HFFc6 (cell line): ENCODE results near the gene RHOBTB3. TPM values are rescaled to one million over a fixed set of nuclear protein-coding genes. Genes with fewer than 3 reads are reported as not detected.

Source experiments
- DNase-seq: peaks from one replicate; pipeline ENCODE4 v3.0.0-alpha.2; 2018
- H3K27ac Mint-ChIP-seq: 2 replicates; pipeline ENCODE4 v1.8.0; 2020; ENCODE audit warnings: mild to moderate bottlenecking, mixed read lengths
- H3K27me3 Mint-ChIP-seq: 2 replicates; pipeline ENCODE4 v1.8.0; 2021; ENCODE audit warnings: mild to moderate bottlenecking, moderate library complexity, mixed read lengths; ENCODE audit not compliant: insufficient read depth
- H3K36me3 Mint-ChIP-seq: 2 replicates; pipeline ENCODE4 v1.8.0; 2021; ENCODE audit warnings: low read depth, mixed read lengths
- H3K4me1 Mint-ChIP-seq: 2 replicates; pipeline ENCODE4 v1.8.0; 2020; ENCODE audit warnings: low read depth, mixed read lengths
- H3K4me3 Mint-ChIP-seq: 2 replicates; pipeline ENCODE4 v1.8.0; 2020; ENCODE audit warnings: mild to moderate bottlenecking, moderate library complexity, mixed read lengths
- H3K9me3 Mint-ChIP-seq: 2 replicates; pipeline ENCODE4 v1.8.0; 2020; ENCODE audit warnings: mild to moderate bottlenecking, mixed read lengths
- total RNA-seq, 6 experiments: library from RNA; stranded (reverse); fragmentation: NEBNext Ultra II Directional; extraction: Animal tissue kit (Norgen Biotek cat#: 25700); gene quantifications; 2 replicates in 1 of 6; 3 replicates in 5 of 6; pipeline ENCODE4 v1.2.3, GENCODE V29; 2021
- TF ChIP-seq, protein P1 (sequence below): fragments of 200-600 bp; sonication (generic); IDR thresholded peaks from 2 replicates; pipeline ENCODE4 v1.5.0; 2021; ENCODE audit warnings: antibody characterized with exemption, mild to moderate bottlenecking

The RHOBTB3 gene
- total RNA-seq, 6 experiments from 2014 or later: 110 to 184 (median 160) TPM

DNA sequence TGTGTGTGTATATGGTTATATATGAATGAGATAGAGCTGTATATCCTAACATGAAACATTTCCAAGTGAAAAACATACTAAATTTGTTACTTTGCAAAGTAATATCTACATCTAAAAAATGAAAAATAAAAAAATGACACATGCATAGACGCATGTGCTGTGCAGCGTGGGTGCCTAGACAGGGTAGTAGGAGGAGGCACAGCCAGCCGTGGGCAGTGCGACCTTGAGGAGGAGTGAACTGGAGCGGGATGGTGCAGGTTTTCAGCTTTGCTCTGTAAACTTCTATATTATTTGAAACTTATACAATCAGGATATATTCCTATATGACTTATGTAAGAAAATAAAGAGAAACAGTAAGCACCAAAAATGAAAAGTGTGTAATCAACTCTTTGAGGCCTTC, 106.4 kb downstream of the RHOBTB3 start:
- TF ChIP-seq, protein P1, sequence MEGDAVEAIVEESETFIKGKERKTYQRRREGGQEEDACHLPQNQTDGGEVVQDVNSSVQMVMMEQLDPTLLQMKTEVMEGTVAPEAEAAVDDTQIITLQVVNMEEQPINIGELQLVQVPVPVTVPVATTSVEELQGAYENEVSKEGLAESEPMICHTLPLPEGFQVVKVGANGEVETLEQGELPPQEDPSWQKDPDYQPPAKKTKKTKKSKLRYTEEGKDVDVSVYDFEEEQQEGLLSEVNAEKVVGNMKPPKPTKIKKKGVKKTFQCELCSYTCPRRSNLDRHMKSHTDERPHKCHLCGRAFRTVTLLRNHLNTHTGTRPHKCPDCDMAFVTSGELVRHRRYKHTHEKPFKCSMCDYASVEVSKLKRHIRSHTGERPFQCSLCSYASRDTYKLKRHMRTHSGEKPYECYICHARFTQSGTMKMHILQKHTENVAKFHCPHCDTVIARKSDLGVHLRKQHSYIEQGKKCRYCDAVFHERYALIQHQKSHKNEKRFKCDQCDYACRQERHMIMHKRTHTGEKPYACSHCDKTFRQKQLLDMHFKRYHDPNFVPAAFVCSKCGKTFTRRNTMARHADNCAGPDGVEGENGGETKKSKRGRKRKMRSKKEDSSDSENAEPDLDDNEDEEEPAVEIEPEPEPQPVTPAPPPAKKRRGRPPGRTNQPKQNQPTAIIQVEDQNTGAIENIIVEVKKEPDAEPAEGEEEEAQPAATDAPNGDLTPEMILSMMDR: no peak
- DNase-seq: no peak
- Mint-ChIP-seq H3K27ac (no peak overlapping the region), H3K4me3 (no peak overlapping the region), H3K9me3 (no peaks in the 10 kb centered on the region), H3K27me3 (no peaks in the 10 kb centered on the region; the same call in 1 of the 2 replicates), H3K4me1 (peaks cover 67% of the 10 kb centered on the region), H3K36me3 (no peaks in the 10 kb centered on the region)

DNA sequence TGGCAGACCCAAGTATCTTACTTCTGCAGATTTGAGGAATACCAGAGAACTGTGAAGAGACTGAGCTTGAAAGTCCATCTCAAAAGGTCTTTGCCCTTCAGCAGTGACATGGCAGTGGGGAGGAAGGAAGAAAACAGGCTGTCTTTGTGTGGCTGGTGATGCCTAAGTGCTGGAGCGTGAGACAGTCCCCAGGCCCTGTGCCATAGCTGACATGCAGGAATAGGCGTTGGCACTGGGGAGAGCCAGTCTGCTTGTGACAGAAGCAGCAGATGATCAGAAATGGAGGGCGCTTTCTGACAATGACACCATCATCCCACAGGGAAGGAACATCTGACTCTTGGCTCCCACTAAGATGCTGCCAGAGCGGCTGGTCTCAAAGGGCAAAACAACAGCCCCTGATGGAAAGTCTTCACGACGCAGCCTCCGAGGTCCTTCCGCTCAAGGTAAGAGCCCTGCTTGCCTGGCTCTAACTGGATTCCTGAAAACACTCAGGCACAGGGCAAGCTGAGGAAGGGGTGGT, 106.9 kb downstream of the RHOBTB3 start:
- Mint-ChIP-seq H3K27ac (no peak overlapping the region), H3K4me3 (no peak overlapping the region), H3K27me3 (no peaks in the 10 kb centered on the region; the same call in 1 of the 2 replicates), H3K9me3 (no peaks in the 10 kb centered on the region), H3K36me3 (no peaks in the 10 kb centered on the region), H3K4me1 (peaks cover 67% of the 10 kb centered on the region)
- TF ChIP-seq, protein P1: no peak
- no peak for DNase-seq

DNA sequence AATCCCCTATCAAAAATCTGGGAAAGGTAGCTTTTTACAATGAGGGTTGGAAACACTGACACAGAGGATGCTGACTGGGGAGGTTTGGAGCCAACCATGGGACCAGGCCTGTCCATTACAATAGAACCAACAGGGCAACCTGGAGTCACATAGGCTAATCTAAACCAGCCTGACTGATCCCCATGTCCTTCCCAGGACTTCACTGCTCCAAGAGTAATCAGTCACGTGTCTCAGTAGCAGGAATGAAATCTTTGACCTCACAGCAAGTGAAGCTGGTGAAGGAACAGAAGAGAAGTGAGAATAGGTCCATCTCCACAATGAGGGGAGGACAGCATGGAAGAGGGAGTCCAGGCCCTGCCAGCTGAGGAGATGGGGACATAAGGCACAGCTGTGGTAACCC, 107.4 kb downstream of the RHOBTB3 start:
- DNase-seq: no peak
- TF ChIP-seq, protein P1: no peak

DNA sequence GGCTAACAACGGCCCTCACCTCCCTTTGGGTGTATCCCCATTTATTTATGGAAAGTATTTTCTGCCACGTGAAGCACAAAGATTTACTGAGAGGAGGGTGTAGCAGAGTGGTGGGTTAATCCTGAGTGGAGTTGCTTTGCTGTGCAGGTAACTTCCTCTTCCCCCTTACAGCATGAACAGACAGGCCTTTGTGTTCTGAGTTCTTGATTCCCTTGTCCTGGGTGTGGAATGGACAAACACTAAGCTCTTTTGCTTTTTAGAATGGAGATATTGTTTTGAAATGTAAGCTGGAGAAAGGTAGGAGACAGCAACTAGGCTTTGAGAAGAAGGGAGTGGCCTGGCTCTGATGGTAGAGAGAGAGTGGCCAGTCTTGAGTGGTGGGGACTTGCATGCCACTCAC, 108.5 kb downstream of the RHOBTB3 start:
- H3K27me3 Mint-ChIP-seq: no peaks in the 10 kb centered on the region; the same call in 1 of the 2 replicates
- H3K27ac Mint-ChIP-seq: no peak overlapping the region; the same call in 1 of the 2 replicates
- peaks cover 71% of the 10 kb centered on the region for H3K4me1 Mint-ChIP-seq
- no peaks in the 10 kb centered on the region for H3K9me3 Mint-ChIP-seq
- H3K36me3 Mint-ChIP-seq: no peaks in the 10 kb centered on the region
- no peak overlapping the region for H3K4me3 Mint-ChIP-seq
- TF ChIP-seq, protein P1: no peak
- no peak for DNase-seq

More for the DNA sequence above, 107.4 kb downstream of the RHOBTB3 start:
- no peak overlapping the region for H3K4me3 Mint-ChIP-seq
- H3K9me3 Mint-ChIP-seq: no peaks in the 10 kb centered on the region
- no peaks in the 10 kb centered on the region for H3K36me3 Mint-ChIP-seq
- no peak overlapping the region for H3K27ac Mint-ChIP-seq
- no peaks in the 10 kb centered on the region; the same call in 1 of the 2 replicates for H3K27me3 Mint-ChIP-seq
- H3K4me1 Mint-ChIP-seq: peaks cover 71% of the 10 kb centered on the region

DNA sequence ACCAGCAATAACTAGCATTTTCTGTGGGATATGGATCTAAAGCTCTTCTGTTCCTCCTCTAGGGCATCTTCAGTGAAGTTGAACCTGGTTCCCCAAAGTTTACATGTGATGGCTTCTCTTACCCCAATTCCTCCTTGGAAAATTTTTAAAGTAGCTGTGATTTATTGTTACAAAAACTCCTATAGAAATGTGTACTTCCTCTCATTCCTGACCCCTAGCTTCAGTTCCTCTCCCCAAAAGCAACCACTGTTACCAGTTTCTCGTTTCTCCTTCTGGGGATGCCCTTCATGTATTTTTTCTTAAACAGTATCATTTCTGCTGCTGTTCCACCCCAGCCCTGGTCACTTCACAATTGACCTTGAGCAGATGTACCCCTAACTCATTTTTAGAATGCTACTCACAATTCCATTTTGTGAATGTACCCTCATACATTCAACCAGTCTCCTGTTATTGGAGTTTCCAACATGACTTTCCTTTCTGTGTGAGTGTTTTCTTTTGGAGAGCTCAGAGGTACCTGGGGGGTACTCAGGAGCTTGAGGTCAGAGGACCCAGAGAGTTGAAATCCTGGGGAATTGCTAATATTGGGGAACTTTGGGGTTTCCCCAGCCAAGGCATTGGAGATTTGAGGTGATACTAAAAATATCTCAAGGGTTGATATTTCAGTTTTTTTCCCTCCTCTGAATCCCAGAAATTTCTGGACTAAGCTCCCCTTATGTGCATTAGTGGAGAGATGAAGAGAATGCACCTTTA, 110.0 kb downstream of the RHOBTB3 start:
- Mint-ChIP-seq H3K4me1 (peaks cover 70% of the 10 kb centered on the region), H3K27ac (peak overlapping the region; percentile 79; the same call in 1 of the 2 replicates), H3K4me3 (no peak overlapping the region), H3K36me3 (no peaks in the 10 kb centered on the region), H3K27me3 (no peaks in the 10 kb centered on the region; the same call in 1 of the 2 replicates), H3K9me3 (no peaks in the 10 kb centered on the region)
- DNase-seq: no peak
- TF ChIP-seq, protein P1: no peak
